CD14-positive monocyte (primary cell): ENCODE data around the gene AFAP1L1. TPM values are rescaled to one million over a fixed set of nuclear protein-coding genes. Genes with fewer than 3 reads are reported as not detected.

ENCODE experiments used
- DNase-seq, 3 donors: peaks; one replicate each; pipeline ENCODE4 v3.0.0-alpha.2; 2011 to 2022
- H2AFZ ChIP-seq: 2 replicates; pipeline ENCODE4 v1.6.0; 2012; ENCODE audit warnings: mild to moderate bottlenecking, low read depth, low read length, inconsistent platforms; ENCODE audit not compliant: insufficient read depth, poor library complexity, severe bottlenecking
- H3K27ac ChIP-seq, 2 donors: 1 replicate in 1 of 2; 2 replicates in 1 of 2; pipeline ENCODE4 v1.5.1; 2012 to 2013; ENCODE audit warnings: low read length in 2 of 2, control low read depth in 1 of 2, inconsistent platforms in 1 of 2, low read depth in 1 of 2, mild to moderate bottlenecking in 1 of 2
- H3K27me3 ChIP-seq, 2 donors: one replicate each; pipeline versions ENCODE4 v1.6.0 to v1.6.1; 2011 to 2013; ENCODE audit warnings: low read length in 2 of 2; ENCODE audit not compliant: control insufficient read depth in 2 of 2, insufficient read depth in 2 of 2
- H3K36me3 ChIP-seq, 2 donors: replicated peaks in 1 of 2; 1 replicate in 1 of 2; 2 replicates in 1 of 2; pipeline versions ENCODE4 v1.5.1 to v1.6.1; 2012 to 2013; ENCODE audit warnings: low read length in 2 of 2, control low read depth in 1 of 2, inconsistent platforms in 1 of 2, mild to moderate bottlenecking in 1 of 2; ENCODE audit not compliant: insufficient read depth in 2 of 2, control insufficient read depth in 1 of 2
- H3K4me1 ChIP-seq, 2 donors: 1 replicate in 1 of 2; 2 replicates in 1 of 2; pipeline versions ENCODE4 v1.5.1 to v1.6.1; 2012 to 2013; ENCODE audit warnings: low read length in 2 of 2, control low read depth in 1 of 2, inconsistent platforms in 1 of 2, mild to moderate bottlenecking in 1 of 2, moderate library complexity in 1 of 2; ENCODE audit not compliant: insufficient read depth in 2 of 2, control insufficient read depth in 1 of 2
- H3K4me2 ChIP-seq: replicated peaks from 2 replicates; pipeline ENCODE3; 2012; ENCODE audit warnings: low read length, moderate library complexity, mild to moderate bottlenecking; ENCODE audit not compliant: poor library complexity, severe bottlenecking; ENCODE audit errors: extremely low read depth
- H3K4me3 ChIP-seq, 3 experiments: fragments of 200-600 bp in 1 of 3; sonication (generic) in 1 of 3; replicated peaks in 1 of 3; 1 replicate in 2 of 3; 2 replicates in 1 of 3; pipeline ENCODE4 v1.5.1; 2011 to 2013; ENCODE audit warnings: low read length in 3 of 3, mild to moderate bottlenecking in 3 of 3, control low read depth in 2 of 3, low read depth in 2 of 3, inconsistent platforms in 1 of 3, moderate library complexity in 1 of 3
- H3K79me2 ChIP-seq: 2 replicates; pipeline ENCODE4 v1.6.0; 2012; ENCODE audit warnings: mild to moderate bottlenecking, control low read depth, inconsistent platforms, low read length, moderate library complexity; ENCODE audit not compliant: insufficient read depth
- H3K9ac ChIP-seq: 2 replicates; pipeline ENCODE4 v1.6.0; 2017; ENCODE audit warnings: low read length, mild to moderate bottlenecking; ENCODE audit not compliant: insufficient read depth, poor library complexity, severe bottlenecking
- H3K9me3 ChIP-seq, 2 donors: replicated peaks in 1 of 2; 1 replicate in 1 of 2; 2 replicates in 1 of 2; pipeline versions ENCODE4 v1.5.1 to v1.6.1; 2012 to 2013; ENCODE audit warnings: low read length in 2 of 2, control low read depth in 1 of 2; ENCODE audit not compliant: control insufficient read depth in 1 of 2, insufficient read depth in 1 of 2
- H4K20me1 ChIP-seq: 2 replicates; pipeline ENCODE4 v1.6.0; 2012; ENCODE audit warnings: mild to moderate bottlenecking, low read length, control low read depth, moderate library complexity; ENCODE audit not compliant: insufficient read depth
- H3K27ac Mint-ChIP-seq, 7 donors: one replicate each; pipeline ENCODE4 v1.8.0; 2020; ENCODE audit warnings: mild to moderate bottlenecking in 7 of 7, mixed read lengths in 7 of 7, moderate library complexity in 6 of 7, inconsistent platforms in 2 of 7
- H3K27me3 Mint-ChIP-seq, 3 donors: one replicate each; pipeline ENCODE4 v1.8.0; 2021 to 2022; ENCODE audit warnings: low read depth in 3 of 3, mild to moderate bottlenecking in 3 of 3, mixed read lengths in 3 of 3, moderate library complexity in 3 of 3, inconsistent platforms in 1 of 3
- H3K36me3 Mint-ChIP-seq, 2 donors: one replicate each; pipeline ENCODE4 v1.8.0; 2020; ENCODE audit warnings: mixed read lengths in 2 of 2, inconsistent platforms in 1 of 2, mild to moderate bottlenecking in 1 of 2
- H3K4me1 Mint-ChIP-seq: one replicate; pipeline ENCODE4 v1.8.0; 2020; ENCODE audit warnings: mild to moderate bottlenecking, mixed read lengths
- H3K4me3 Mint-ChIP-seq, 2 donors: one replicate each; pipeline ENCODE4 v1.8.0; 2020; ENCODE audit warnings: mild to moderate bottlenecking in 2 of 2, mixed read lengths in 2 of 2, moderate library complexity in 1 of 2
- H3K9me3 Mint-ChIP-seq, 7 donors: one replicate each; pipeline ENCODE4 v1.8.0; 2020 to 2022; ENCODE audit warnings: mixed read lengths in 7 of 7, mild to moderate bottlenecking in 6 of 7, moderate library complexity in 6 of 7, inconsistent platforms in 2 of 7
- WGBS: methylation state at CpG from one replicate; pipeline ENCODE4 v1.1.5; 2013; ENCODE audit warnings: missing lambda C conversion rate; ENCODE audit not compliant: insufficient coverage; 5-methylcytosine and 5-hydroxymethylcytosine counted together
- intact Hi-C, 2 donors: fragments of 100-400 bp; cut with micrococcal nuclease; formaldehyde crosslinking; loops; one replicate each; pipeline versions ENCODE4 v1.15.0 to v1.15.1; 2023
- polyA plus RNA-seq, 3 donors: library from polyadenylated mRNA; depleted of rRNA in 1 of 3; unstranded in 2 of 3; stranded (reverse) in 1 of 3; fragments of 300-500 nt in 2 of 3; fragments of >200 nt in 1 of 3; fragmentation: Illumina TruSeq in 2 of 3; gene quantifications; 1 replicate in 2 of 3; 2 replicates in 1 of 3; pipeline ENCODE4 v1.2.3, GENCODE V29; 2012 to 2021
- TF ChIP-seq, protein P1 (sequence below): fragments of 200-600 bp; IDR thresholded peaks from one replicate; pipeline ENCODE4 v1.8.0; 2022; ENCODE audit warnings: antibody characterized with exemption, mild to moderate bottlenecking

AFAP1L1 gene
- polyA plus RNA-seq, 3 donors = not detected

GRCh38 chr5:149325894-149326293, 54.2 kb downstream of the AFAP1L1 start:
- WGBS = 96% methylated on average over 4 of the region's 5 CpGs
- intact Hi-C loops = no loop called here
- no peak overlapping the region for H3K4me3 ChIP-seq
- no peaks in the 10 kb centered on the region for H3K79me2 ChIP-seq
- H3K4me1 ChIP-seq = no peaks in the 10 kb centered on the region
- H3K36me3 Mint-ChIP-seq = no peaks in the 10 kb centered on the region
- no peak overlapping the region for H3K4me3 Mint-ChIP-seq
- H3K27ac Mint-ChIP-seq = no peak overlapping the region
- TF ChIP-seq, protein P1, sequence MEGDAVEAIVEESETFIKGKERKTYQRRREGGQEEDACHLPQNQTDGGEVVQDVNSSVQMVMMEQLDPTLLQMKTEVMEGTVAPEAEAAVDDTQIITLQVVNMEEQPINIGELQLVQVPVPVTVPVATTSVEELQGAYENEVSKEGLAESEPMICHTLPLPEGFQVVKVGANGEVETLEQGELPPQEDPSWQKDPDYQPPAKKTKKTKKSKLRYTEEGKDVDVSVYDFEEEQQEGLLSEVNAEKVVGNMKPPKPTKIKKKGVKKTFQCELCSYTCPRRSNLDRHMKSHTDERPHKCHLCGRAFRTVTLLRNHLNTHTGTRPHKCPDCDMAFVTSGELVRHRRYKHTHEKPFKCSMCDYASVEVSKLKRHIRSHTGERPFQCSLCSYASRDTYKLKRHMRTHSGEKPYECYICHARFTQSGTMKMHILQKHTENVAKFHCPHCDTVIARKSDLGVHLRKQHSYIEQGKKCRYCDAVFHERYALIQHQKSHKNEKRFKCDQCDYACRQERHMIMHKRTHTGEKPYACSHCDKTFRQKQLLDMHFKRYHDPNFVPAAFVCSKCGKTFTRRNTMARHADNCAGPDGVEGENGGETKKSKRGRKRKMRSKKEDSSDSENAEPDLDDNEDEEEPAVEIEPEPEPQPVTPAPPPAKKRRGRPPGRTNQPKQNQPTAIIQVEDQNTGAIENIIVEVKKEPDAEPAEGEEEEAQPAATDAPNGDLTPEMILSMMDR = no peak
- no peak for DNase-seq
- no peak overlapping the region for H2AFZ ChIP-seq
- no peaks in the 10 kb centered on the region for H3K9me3 ChIP-seq
- H3K27ac ChIP-seq = no peak overlapping the region
- H3K4me1 Mint-ChIP-seq = peaks cover 5% of the 10 kb centered on the region
- no peak overlapping the region for H3K4me2 ChIP-seq
- H3K27me3 Mint-ChIP-seq = peaks cover 0 to 2% (median 1%) of the 10 kb centered on the region in 3 donors
- no peak overlapping the region for H3K9ac ChIP-seq
- H4K20me1 ChIP-seq = no peaks in the 10 kb centered on the region
- H3K27me3 ChIP-seq = no peaks in the 10 kb centered on the region
- peaks cover 0 to 3% (median 2%) of the 10 kb centered on the region in 7 donors for H3K9me3 Mint-ChIP-seq
- H3K36me3 ChIP-seq = no peaks in the 10 kb centered on the region

- no peaks in the 10 kb centered on the region for H3K36me3 ChIP-seq
- no peaks in the 10 kb centered on the region for H3K79me2 ChIP-seq
- no peaks in the 10 kb centered on the region for H4K20me1 ChIP-seq
- no peak overlapping the region for H3K4me3 ChIP-seq
- Mint-ChIP-seq H3K9me3 (peaks cover 0 to 3% (median 2%) of the 10 kb centered on the region in 7 donors), H3K4me3 (no peak overlapping the region), H3K36me3 (no peaks in the 10 kb centered on the region), H3K4me1 (peaks cover 5% of the 10 kb centered on the region), H3K27me3 (peaks cover 0 to 1% (median 0%) of the 10 kb centered on the region in 3 donors), H3K27ac (no peak overlapping the region)
- no peaks in the 10 kb centered on the region for H3K4me1 ChIP-seq
- intact Hi-C loops = no loop called here
- no peak overlapping the region for H3K9ac ChIP-seq
- TF ChIP-seq, protein P1 = no peak
- WGBS = 100% methylated on average over 2 of the region's 3 CpGs
- H3K27me3 ChIP-seq = no peaks in the 10 kb centered on the region
- no peak overlapping the region for H3K4me2 ChIP-seq
- no peak overlapping the region for H3K27ac ChIP-seq
- DNase-seq = no peak
- H2AFZ ChIP-seq = no peak overlapping the region
- no peaks in the 10 kb centered on the region for H3K9me3 ChIP-seq
Observed at GRCh38 chr5:149326611-149327010, 55.0 kb downstream of the AFAP1L1 start.
